Measurements from ENCODE around the gene ULK1. TPM values are rescaled to one million over a fixed set of nuclear protein-coding genes. Genes with fewer than 3 reads are reported as not detected.

ULK1 gene
- total and polyA plus RNA-seq, 2 experiments from 2014 or later, result 8.4 to 33.8 TPM

GRCh38 chr12:131904346-131904745, 9.9 kb downstream of the ULK1 start:
- H3K79me2 ChIP-seq (replicated peaks; ENCODE audit: insufficient read depth), result peaks cover 24% of the 10 kb centered on the region
- no peaks in the 10 kb centered on the region for H3K9me3 Mint-ChIP-seq
- H3K27me3 Mint-ChIP-seq (ENCODE audit: insufficient read depth, low read depth, poor library complexity), result peaks cover 8% of the 10 kb centered on the region
- 0 out of 2 replicates have a peak, but pooled peaks cover 8% of the 10 kb centered on the region for H3F3A ChIP-seq (replicated peaks; ENCODE audit: low read depth)
- H3K4me3 Mint-ChIP-seq, result no peak overlapping the region
- TF ChIP-seq EZH2 (IDR thresholded peaks at IDR 0.05; ENCODE audit: low read depth, unreplicated experiment) (no peak), ZNF114 (CRISPR knock-in tag; IDR thresholded peaks at IDR 0.05) (no peak), STAT1 (IDR thresholded peaks at IDR 0.05; ENCODE audit: unreplicated experiment) (no peak), ZNF462 (CRISPR knock-in tag; IDR thresholded peaks at IDR 0.05) (no peak), REST (IDR thresholded peaks at IDR 0.05; ENCODE audit: unreplicated experiment) (no peak), JUNB (IDR thresholded peaks at IDR 0.05; ENCODE audit: unreplicated experiment) (no peak), NANOG (IDR thresholded peaks at IDR 0.05; ENCODE audit: borderline replicate concordance) (no peak), EZH2phosphoT487 (IDR thresholded peaks at IDR 0.05; ENCODE audit: unreplicated experiment) (no peak), CREB1 (CRISPR knock-in tag; IDR thresholded peaks at IDR 0.05; ENCODE audit: low read depth) (no peak), ETS1 (IDR thresholded peaks at IDR 0.05) (no peak), CTCF (conservative IDR thresholded peaks at IDR 0.05; ENCODE audit: low read depth in 2 of 2) (no peak)
- H3K9me2 ChIP-seq (ENCODE audit: insufficient read depth), result no peaks in the 10 kb centered on the region
- H3K4me3 ChIP-seq, result no peak overlapping the region
- ATAC-seq (no peak), DNase-seq (ENCODE audit: low spot score) (no peak)
- H3K4me1 Mint-ChIP-seq, result peaks cover 5% of the 10 kb centered on the region; the same call in 1 of the 3 replicates
- H3K36me3 ChIP-seq (ENCODE audit: insufficient read depth), result no peaks in the 10 kb centered on the region
- no peak overlapping the region for H3K27ac ChIP-seq (ENCODE audit: low read depth)
- H3K36me3 Mint-ChIP-seq (ENCODE audit: low read depth), result peaks cover 3% of the 10 kb centered on the region; the same call in 1 of the 3 replicates
- no peak overlapping the region for H3K4me2 ChIP-seq
- no peaks in the 10 kb centered on the region for H3K27me3 ChIP-seq (ENCODE audit: insufficient read depth)
- H4K20me1 ChIP-seq (replicated peaks; ENCODE audit: insufficient read depth), result peaks cover 8% of the 10 kb centered on the region
- H3K4me1 ChIP-seq (ENCODE audit: insufficient read depth), result no peaks in the 10 kb centered on the region
- H2AFZ ChIP-seq, result no peak overlapping the region
- 0 out of 2 replicates have a peak overlapping the region, but pooled peaks have one; percentile 56 for H3K27ac Mint-ChIP-seq
